Prostate gland (tissue), 2 donors: ENCODE data around the gene SARDH.

Source experiments
- CTCF ChIP-seq, 4 experiments: fragments of 200-600 bp in 2 of 4; fragments of 450-650 bp in 2 of 4; sonication (generic) in 2 of 4; IDR thresholded peaks; 1 replicate in 3 of 4; 2 replicates in 1 of 4; pipeline ENCODE4 v1.5.1; 2016 to 2019; ENCODE audit warnings: antibody characterized with exemption in 4 of 4, mild to moderate bottlenecking in 2 of 4, moderate library complexity in 2 of 4
- POLR2A ChIP-seq: fragments of 450-650 bp; IDR thresholded peaks from one replicate; pipeline ENCODE4 v1.6.1; 2016; ENCODE audit warnings: antibody characterized with exemption, mild to moderate bottlenecking
- POLR2AphosphoS5 ChIP-seq: sonication (generic); formaldehyde crosslinking; IDR thresholded peaks from one replicate; pipeline ENCODE4 v1.6.1; 2017; ENCODE audit warnings: antibody characterized with exemption

- TF ChIP-seq CTCF (IDR thresholded peaks at IDR 0.05), result no peak
- no peak for TF ChIP-seq POLR2A
- TF ChIP-seq POLR2AphosphoS5, result no peak
Measured at GRCh38 chr9:133716564-133717112, 21.5 kb downstream of the SARDH start.
